HEK293 (cell line): ENCODE data around the gene SAP30L.
A peak's percentile ranks its signal among the peaks of the same experiment; 100 is the strongest.

ENCODE experiments used
- CTCF ChIA-PET: fragments of 350-600 bp; formaldehyde crosslinking; extraction: SDS; loops from one replicate; lab custom pipeline; 2021; ENCODE audit warnings: antibody characterized with exemption; lab: Yijun Ruan, JAX
- POLR2A ChIA-PET: fragments of 300-600 bp; formaldehyde crosslinking; extraction: SDS; loops from one replicate; lab custom pipeline; 2020; ENCODE audit warnings: antibody characterized with exemption, inconsistent platforms; lab: Yijun Ruan, JAX
- H3K27ac ChIP-seq: fragments of 200-500 bp; sonication (Bioruptor generic); 2 replicates; pipeline ENCODE4 v1.5.1; 2014; ENCODE audit warnings: low read depth, low read length, control low read depth, inconsistent platforms; ENCODE audit errors: extremely low read depth
- H3K36me3 ChIP-seq, 2 experiments: fragments of 200-500 bp in 1 of 2; sonication (Bioruptor generic) in 1 of 2; 1 replicate in 1 of 2; 2 replicates in 1 of 2; pipeline ENCODE4 v1.5.1; 2014 to 2017; ENCODE audit warnings: inconsistent platforms in 2 of 2, low read length in 2 of 2; ENCODE audit not compliant: control insufficient read depth in 2 of 2, insufficient read depth in 1 of 2
- H3K4me1 ChIP-seq: fragments of 200-500 bp; sonication (Bioruptor generic); 2 replicates; pipeline ENCODE4 v1.5.1; 2014; ENCODE audit warnings: mild to moderate bottlenecking, low read length, inconsistent platforms; ENCODE audit not compliant: control insufficient read depth, insufficient read depth
- H3K4me3 ChIP-seq: 2 replicates; pipeline ENCODE4 v1.5.1; 2011; ENCODE audit warnings: low read depth, mild to moderate bottlenecking, control low read depth, low read length, moderate library complexity
- H3K9me3 ChIP-seq: fragments of 200-500 bp; sonication (Bioruptor generic); 2 replicates; pipeline ENCODE4 v1.5.1; 2014; ENCODE audit warnings: low read depth, low read length, inconsistent platforms; ENCODE audit not compliant: control insufficient read depth, insufficient read depth
- AEBP2 ChIP-seq: fragments of 450-650 bp; formaldehyde crosslinking; IDR thresholded peaks from 2 replicates; pipeline ENCODE4 v1.5.1; 2016; ENCODE audit warnings: missing biosample characterization, missing genetic modification characterization, borderline replicate concordance
- GLI2 ChIP-seq: fragments of 450-650 bp; formaldehyde crosslinking; IDR thresholded peaks from 2 replicates; pipeline ENCODE4; 2017; ENCODE audit warnings: missing biosample characterization, missing genetic modification characterization, low read depth, borderline replicate concordance
- KLF9 ChIP-seq: fragments of 450-650 bp; formaldehyde crosslinking; IDR thresholded peaks from 2 replicates; pipeline ENCODE4 v1.5.1; 2016; ENCODE audit warnings: missing biosample characterization, missing genetic modification characterization, low read depth
- OSR2 ChIP-seq: fragments of 450-650 bp; formaldehyde crosslinking; IDR thresholded peaks from 2 replicates; pipeline ENCODE4 v1.5.1; 2016; ENCODE audit warnings: missing biosample characterization, missing genetic modification characterization
- WT1 ChIP-seq: fragments of 450-650 bp; formaldehyde crosslinking; IDR thresholded peaks from 2 replicates; pipeline ENCODE4 v1.5.1; 2016; ENCODE audit warnings: missing biosample characterization, missing genetic modification characterization
- ZFP3 ChIP-seq: fragments of 450-650 bp; formaldehyde crosslinking; IDR thresholded peaks from 2 replicates; pipeline ENCODE4 v1.5.1; 2016; ENCODE audit warnings: low read depth, missing biosample characterization, missing genetic modification characterization
- ZNF121 ChIP-seq: fragments of 450-650 bp; formaldehyde crosslinking; IDR thresholded peaks from 2 replicates; pipeline ENCODE4 v1.5.1; 2016; ENCODE audit warnings: missing biosample characterization, missing genetic modification characterization
- ZNF202 ChIP-seq: fragments of 450-650 bp; formaldehyde crosslinking; IDR thresholded peaks from 2 replicates; pipeline ENCODE4 v1.5.1; 2016; ENCODE audit warnings: missing biosample characterization, missing genetic modification characterization, borderline replicate concordance
- ZNF354C ChIP-seq: fragments of 450-650 bp; formaldehyde crosslinking; IDR thresholded peaks from 2 replicates; pipeline ENCODE4 v1.5.1; 2016; ENCODE audit warnings: missing biosample characterization, missing genetic modification characterization, low read depth, borderline replicate concordance
- ZNF423 ChIP-seq: fragments of 450-650 bp; formaldehyde crosslinking; IDR thresholded peaks from 2 replicates; pipeline ENCODE4 v1.5.1; 2016; ENCODE audit warnings: missing biosample characterization, missing genetic modification characterization
- ZNF514 ChIP-seq: fragments of 450-650 bp; formaldehyde crosslinking; IDR thresholded peaks from 2 replicates; pipeline ENCODE4 v1.5.1; 2016; ENCODE audit warnings: missing biosample characterization, missing genetic modification characterization
- ZNF704 ChIP-seq: fragments of 450-650 bp; formaldehyde crosslinking; IDR thresholded peaks from 2 replicates; pipeline ENCODE4 v1.5.1; 2016; ENCODE audit warnings: missing biosample characterization, missing genetic modification characterization
- ZNF747 ChIP-seq: fragments of 450-650 bp; formaldehyde crosslinking; IDR thresholded peaks from 2 replicates; pipeline ENCODE4 v1.5.1; 2016; ENCODE audit warnings: missing biosample characterization, missing genetic modification characterization
- TF ChIP-seq, protein P1 (sequence below): fragments of 450-650 bp; formaldehyde crosslinking; conservative IDR thresholded peaks from 2 replicates; pipeline ENCODE4 v1.5.1; 2016; ENCODE audit warnings: low read depth, missing biosample characterization, missing genetic modification characterization
- TF ChIP-seq, protein P2 (sequence below): fragments of 450-650 bp; formaldehyde crosslinking; optimal IDR thresholded peaks from 2 replicates; pipeline ENCODE3; 2016; ENCODE audit warnings: missing biosample characterization, mild to moderate bottlenecking, missing genetic modification characterization

SAP30L gene

DNA sequence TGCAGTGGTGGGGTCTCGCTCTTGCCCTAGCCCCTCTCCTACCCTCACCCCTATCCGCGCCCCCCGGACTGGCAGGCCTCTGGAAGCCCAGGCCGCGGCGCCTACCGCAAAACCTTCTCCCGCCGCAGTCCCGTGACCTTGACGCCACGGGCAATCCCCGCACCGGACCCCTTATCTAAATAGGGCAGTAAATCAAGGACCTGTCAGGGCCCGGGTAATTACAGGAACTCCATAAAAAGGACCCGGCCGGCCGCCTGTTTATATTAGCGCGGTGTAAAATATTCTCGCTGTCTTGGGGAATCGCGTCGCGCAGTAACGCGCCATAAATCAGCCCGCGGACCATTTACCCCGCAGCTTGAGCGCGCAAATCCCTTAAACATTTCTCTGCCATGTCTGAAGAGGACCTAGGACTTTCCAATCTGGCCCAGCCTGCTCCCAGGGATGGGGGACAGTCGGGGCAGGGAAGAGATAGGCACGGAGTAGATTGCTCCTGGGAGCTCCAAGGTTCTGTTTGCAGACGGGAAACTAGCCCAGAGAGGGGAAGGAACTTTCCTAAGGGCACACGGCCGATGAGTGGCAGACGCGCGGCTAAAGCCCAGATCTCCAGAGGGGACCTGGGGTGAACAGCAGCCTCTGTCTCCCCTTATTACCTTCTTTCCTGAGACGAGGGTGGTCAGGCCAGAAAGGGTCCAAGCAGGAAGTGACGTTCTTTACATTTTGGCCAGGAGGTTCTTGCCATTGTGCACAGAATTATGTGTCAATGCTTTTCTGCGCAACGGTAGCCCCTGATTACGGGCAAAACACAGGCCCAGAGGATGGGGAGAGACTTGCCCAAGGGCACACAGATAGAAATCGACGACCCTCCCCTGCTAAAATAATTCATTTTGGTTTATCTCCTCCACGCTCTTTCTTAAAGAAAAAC lies 37.0 kb downstream of the SAP30L start (continued):
- TF ChIP-seq, protein P1, sequence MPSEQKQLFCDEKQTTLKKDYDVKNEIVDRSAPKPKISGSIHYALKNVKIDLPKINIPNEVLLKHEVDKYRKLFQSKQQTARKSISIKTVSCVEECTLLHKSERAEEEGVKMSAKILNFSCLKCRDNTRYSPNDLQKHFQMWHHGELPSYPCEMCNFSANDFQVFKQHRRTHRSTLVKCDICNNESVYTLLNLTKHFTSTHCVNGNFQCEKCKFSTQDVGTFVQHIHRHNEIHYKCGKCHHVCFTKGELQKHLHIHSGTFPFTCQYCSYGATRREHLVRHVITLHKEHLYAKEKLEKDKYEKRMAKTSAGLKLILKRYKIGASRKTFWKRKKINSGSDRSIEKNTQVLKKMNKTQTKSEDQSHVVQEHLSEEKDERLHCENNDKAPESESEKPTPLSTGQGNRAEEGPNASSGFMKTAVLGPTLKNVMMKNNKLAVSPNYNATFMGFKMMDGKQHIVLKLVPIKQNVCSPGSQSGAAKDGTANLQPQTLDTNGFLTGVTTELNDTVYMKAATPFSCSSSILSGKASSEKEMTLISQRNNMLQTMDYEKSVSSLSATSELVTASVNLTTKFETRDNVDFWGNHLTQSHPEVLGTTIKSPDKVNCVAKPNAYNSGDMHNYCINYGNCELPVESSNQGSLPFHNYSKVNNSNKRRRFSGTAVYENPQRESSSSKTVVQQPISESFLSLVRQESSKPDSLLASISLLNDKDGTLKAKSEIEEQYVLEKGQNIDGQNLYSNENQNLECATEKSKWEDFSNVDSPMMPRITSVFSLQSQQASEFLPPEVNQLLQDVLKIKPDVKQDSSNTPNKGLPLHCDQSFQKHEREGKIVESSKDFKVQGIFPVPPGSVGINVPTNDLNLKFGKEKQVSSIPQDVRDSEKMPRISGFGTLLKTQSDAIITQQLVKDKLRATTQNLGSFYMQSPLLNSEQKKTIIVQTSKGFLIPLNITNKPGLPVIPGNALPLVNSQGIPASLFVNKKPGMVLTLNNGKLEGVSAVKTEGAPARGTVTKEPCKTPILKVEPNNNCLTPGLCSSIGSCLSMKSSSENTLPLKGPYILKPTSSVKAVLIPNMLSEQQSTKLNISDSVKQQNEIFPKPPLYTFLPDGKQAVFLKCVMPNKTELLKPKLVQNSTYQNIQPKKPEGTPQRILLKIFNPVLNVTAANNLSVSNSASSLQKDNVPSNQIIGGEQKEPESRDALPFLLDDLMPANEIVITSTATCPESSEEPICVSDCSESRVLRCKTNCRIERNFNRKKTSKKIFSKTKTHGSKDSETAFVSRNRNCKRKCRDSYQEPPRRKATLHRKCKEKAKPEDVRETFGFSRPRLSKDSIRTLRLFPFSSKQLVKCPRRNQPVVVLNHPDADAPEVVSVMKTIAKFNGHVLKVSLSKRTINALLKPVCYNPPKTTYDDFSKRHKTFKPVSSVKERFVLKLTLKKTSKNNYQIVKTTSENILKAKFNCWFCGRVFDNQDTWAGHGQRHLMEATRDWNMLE = no peak
- no peak for TF ChIP-seq AEBP2 (tag by site-specific recombination)
- TF ChIP-seq ZNF121 (tag by site-specific recombination) = no peak
- no peak for TF ChIP-seq ZFP3 (tag by site-specific recombination)
- TF ChIP-seq, protein P2, sequence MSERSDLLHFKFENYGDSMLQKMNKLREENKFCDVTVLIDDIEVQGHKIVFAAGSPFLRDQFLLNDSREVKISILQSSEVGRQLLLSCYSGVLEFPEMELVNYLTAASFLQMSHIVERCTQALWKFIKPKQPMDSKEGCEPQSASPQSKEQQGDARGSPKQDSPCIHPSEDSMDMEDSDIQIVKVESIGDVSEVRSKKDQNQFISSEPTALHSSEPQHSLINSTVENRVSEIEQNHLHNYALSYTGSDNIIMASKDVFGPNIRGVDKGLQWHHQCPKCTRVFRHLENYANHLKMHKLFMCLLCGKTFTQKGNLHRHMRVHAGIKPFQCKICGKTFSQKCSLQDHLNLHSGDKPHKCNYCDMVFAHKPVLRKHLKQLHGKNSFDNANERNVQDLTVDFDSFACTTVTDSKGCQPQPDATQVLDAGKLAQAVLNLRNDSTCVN (tag by site-specific recombination) = peak; percentile 27
- TF ChIP-seq, all 188 proteins: peak for 10

DNA sequence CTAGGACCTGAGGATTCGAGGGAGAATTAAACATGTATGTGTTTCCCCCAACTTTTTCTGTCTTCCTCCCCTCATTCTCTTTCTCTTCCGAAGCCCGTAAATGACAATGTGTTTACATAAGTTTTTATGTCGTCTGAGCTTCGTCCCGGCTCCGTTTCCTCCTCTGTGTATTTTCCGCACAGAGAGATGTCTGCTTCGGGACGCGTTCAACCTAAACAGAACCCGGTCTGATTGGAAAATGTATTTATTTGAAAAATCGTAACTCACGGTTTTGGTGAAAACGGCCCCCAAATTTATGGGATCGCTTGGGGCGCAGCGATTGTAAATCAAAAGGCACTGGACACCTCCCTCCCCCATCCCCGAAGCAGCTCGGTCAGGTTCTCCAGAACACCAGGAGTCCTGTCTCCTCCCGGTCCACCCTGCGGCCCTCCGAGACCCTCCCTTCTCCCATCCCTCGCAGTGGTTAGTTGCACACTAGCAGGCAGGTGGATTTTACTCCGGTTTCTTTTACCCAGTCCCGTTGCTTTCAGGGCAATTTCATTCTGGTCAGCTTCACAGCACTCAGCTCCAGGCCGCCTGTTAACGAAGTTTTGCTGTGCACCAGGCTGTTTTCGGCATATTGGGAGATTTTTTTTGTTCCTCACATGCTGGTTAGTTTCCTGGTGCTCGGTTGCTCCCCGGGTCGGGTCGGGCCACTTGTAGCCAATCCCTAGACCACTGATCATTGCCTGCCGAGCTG lies 38.0 kb downstream of the SAP30L start:
- Histone ChIP-seq H3K9me3 (no peaks in the 10 kb centered on the region), H3K27ac (no peak overlapping the region; the same call in 1 of the 2 replicates), H3K4me3 (no peak overlapping the region), H3K4me1 (peaks cover 20% of the 10 kb centered on the region), H3K36me3 (no peaks in the 10 kb centered on the region)
- ChIA-PET CTCF (interaction anchor here (1.0 to 1.3 kb wide), 2 partner anchors 15 to 17 kb away, joined by 3 to 6 read pairs; no protein-coding TSS in a partner anchor), POLR2A (no interaction called here)
- TF ChIP-seq ZNF423 (tag by site-specific recombination) = 0 out of 2 replicates have a peak, but pooled peaks have one; percentile 19
- TF ChIP-seq WT1 (tag by site-specific recombination) = peak; percentile 48; the same call in 1 of the 2 replicates
- no peak for TF ChIP-seq ZNF514 (tag by site-specific recombination)

GRCh38 chr5:154484393-154485095 lies 38.7 kb downstream of the SAP30L start:
- ChIA-PET CTCF (interaction anchor here (1.1 to 1.3 kb wide), 2 partner anchors 16 to 36 kb away, joined by 3 to 6 read pairs; no protein-coding TSS in a partner anchor), POLR2A (no interaction called here)
- H3K9me3 ChIP-seq = no peaks in the 10 kb centered on the region
- H3K27ac ChIP-seq = no peak overlapping the region
- TF ChIP-seq GLI2 (tag by site-specific recombination) (no peak), ZNF747 (no peak), ZNF354C (no peak), ZNF704 (tag by site-specific recombination) (no peak), ZNF202 (tag by site-specific recombination) (no peak), OSR2 (tag by site-specific recombination) (no peak), KLF9 (tag by site-specific recombination) (no peak)
- peaks cover 20% of the 10 kb centered on the region for H3K4me1 ChIP-seq
- no peak overlapping the region for H3K4me3 ChIP-seq
- no peaks in the 10 kb centered on the region for H3K36me3 ChIP-seq
